HG02840 (cell line): ENCODE results near the gene RAB6C.
"Not testable (repeated sequence)": the region's sequence is repeated elsewhere in the genome, so short reads cannot be mapped to it uniquely, and the experiment has no call there.

Experiments used
- ATAC-seq: cut with Tn5 transposase; IDR thresholded peaks from one replicate; pipeline ENCODE4 v1.9.1; 2021; ENCODE audit warnings: mild to moderate bottlenecking, moderate library complexity, moderate number of reproducible peaks; ENCODE audit not compliant: unreplicated experiment, low FRiP score

RAB6C gene

GRCh38 chr2:129992415-129993006 lies 13.0 kb downstream of the RAB6C start:
- not testable (repeated sequence) for ATAC-seq

GRCh38 chr2:129993151-129993550 lies 13.7 kb downstream of the RAB6C start:
- ATAC-seq, result not testable (repeated sequence)

GRCh38 chr2:129996657-129997237 lies 17.3 kb downstream of the RAB6C start:
- not testable (repeated sequence) for ATAC-seq

- not testable (repeated sequence) for ATAC-seq
Observed at GRCh38 chr2:129998771-129999170, 19.3 kb downstream of the RAB6C start.

DNA sequence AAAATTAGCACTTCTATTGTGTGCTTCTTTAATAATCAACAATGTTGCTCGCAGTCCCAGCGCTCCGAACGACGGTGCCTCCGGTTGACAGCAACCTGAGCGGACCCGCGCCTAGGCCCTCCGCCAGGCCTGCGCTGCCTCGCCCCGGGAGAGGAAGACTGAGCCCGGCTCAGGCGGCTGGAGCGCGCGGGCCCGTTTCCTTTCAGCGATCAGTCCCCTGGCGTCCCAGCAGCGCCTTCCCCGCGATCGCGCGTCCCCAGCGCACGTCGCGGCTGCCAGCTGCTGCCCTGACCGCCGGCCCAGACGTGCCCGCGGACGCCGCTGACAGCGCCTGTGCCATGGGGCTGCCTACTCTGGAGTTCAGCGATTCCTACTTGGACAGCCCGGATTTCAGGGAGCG lies 26.4 kb downstream of the RAB6C start:
- ATAC-seq, result not testable (repeated sequence)

GRCh38 chr2:130016701-130017100 lies 37.2 kb downstream of the RAB6C start:
- ATAC-seq, result not testable (repeated sequence)

- no peak for ATAC-seq
Observed at GRCh38 chr2:130019402-130019801, 39.9 kb downstream of the RAB6C start.

DNA sequence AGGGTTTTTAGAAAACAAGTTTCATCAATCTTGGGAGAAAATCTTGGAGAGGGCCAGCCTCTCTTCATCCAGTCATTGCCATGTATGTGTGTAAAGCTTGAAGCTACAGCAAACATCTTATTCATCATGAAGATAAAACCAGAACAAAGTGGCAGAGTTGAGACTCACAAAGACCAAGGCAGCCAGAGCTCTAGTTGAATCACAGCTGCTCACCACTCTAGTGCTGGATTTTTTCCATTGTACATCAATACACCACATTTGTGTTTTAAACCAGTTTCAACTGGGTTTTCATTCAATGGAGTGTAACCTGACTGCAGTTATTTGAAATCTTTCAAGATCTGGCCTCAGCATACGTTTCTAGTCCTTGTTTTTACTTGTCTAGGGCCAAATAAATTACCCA lies 40.6 kb downstream of the RAB6C start:
- not testable (repeated sequence) for ATAC-seq

DNA sequence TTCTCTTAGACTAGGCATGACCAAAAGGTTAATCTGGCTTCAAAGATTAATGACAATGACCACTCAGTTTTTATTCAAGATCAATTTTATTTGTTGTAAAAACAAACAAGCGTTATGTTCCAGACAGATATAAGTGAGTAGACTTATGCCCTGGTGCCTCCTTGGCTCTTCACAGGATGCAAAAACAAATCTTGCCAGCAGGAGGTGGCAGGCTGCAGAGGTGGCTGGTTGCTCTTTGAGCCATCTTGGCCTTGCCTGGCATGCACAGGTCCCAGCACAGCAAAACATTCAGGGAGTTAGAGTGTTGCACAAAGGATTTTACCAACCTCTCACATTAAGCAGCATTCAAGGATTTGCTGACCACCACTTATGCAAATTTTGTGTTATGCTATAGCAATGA lies 46.5 kb downstream of the RAB6C start:
- ATAC-seq, result not testable (repeated sequence)
